HCT116 (cell line): ENCODE data around the gene MARS1. TPM values are rescaled to one million over a fixed set of nuclear protein-coding genes. Genes with fewer than 3 reads are reported as not detected.

Experiments used
- ATAC-seq: fragments of 200-7000 bp; cut with Tn5 transposase; 2 replicates; pipeline ENCODE4 v1.9.1; 2020; ENCODE audit warnings: mild to moderate bottlenecking, moderate library complexity
- BruUV-seq: library from RNA; stranded (reverse); fragments of 400-500 nt; replicated peaks from 2 replicates; lab custom pipeline; 2021; lab: Mats Ljungman, UMichigan
- CTCF ChIA-PET: fragments of 300-600 bp; sonication (Branson Sonifier 250); formaldehyde crosslinking; loops from one replicate; lab custom pipeline; 2021; ENCODE audit warnings: antibody characterized with exemption; lab: Charles Lee
- POLR2A ChIA-PET: fragments of 300-600, 350-600 bp; sonication (Branson Sonifier 250); formaldehyde crosslinking; loops from one replicate; lab custom pipeline; 2021; ENCODE audit warnings: antibody characterized with exemption; lab: Charles Lee
- RAD21 ChIA-PET, 2 experiments: fragments of 300-600 bp; sonication (Branson Sonifier 250); formaldehyde crosslinking; loops; one replicate each; lab custom pipeline; 2023; ENCODE audit warnings: low total read pairs in 2 of 2; ENCODE audit not compliant: uncharacterized antibody in 2 of 2, unreplicated experiment in 2 of 2, low non-redundant PET in 1 of 2; lab: Charles Lee
- DNase-seq: peaks from one replicate; pipeline ENCODE4 v3.0.0-alpha.2; 2010; ENCODE audit warnings: low read depth, low spot score
- H2AFZ ChIP-seq: fragments of 200-600 bp; shearing (Covaris generic), sonication (generic); 2 replicates; pipeline ENCODE4 v1.6.1; 2017; ENCODE audit warnings: low read depth, mixed run types, mixed read lengths, antibody characterized with exemption, low read length; ENCODE audit not compliant: poor library complexity, severe bottlenecking
- H3K27ac ChIP-seq: 2 replicates; pipeline ENCODE4 v1.5.1; 2012; ENCODE audit warnings: low read depth, low read length
- H3K27me3 ChIP-seq: fragments of 200-600 bp; sonication (generic); 2 replicates; pipeline ENCODE4 v1.6.1; 2016; ENCODE audit warnings: mixed run types, low read length, mixed read lengths; ENCODE audit not compliant: insufficient read depth
- H3K36me3 ChIP-seq, 2 experiments: fragments of 200-500 bp in 1 of 2; fragments of 200-600 bp in 1 of 2; sonication (Bioruptor generic) in 1 of 2; sonication (generic) in 1 of 2; 2 replicates each; pipeline versions ENCODE4 v1.5.1 to v1.6.1; 2014 to 2016; ENCODE audit warnings: low read length in 2 of 2, inconsistent platforms in 1 of 2, mixed read lengths in 1 of 2, mixed run types in 1 of 2; ENCODE audit not compliant: insufficient read depth in 2 of 2, control insufficient read depth in 1 of 2
- H3K4me1 ChIP-seq, 2 experiments: fragments of 200-600 bp in 1 of 2; sonication (generic) in 1 of 2; 2 replicates each; pipeline versions ENCODE4 v1.5.1 to v1.6.1; 2012 to 2017; ENCODE audit warnings: low read length in 2 of 2, inconsistent platforms in 1 of 2, mild to moderate bottlenecking in 1 of 2, mixed read lengths in 1 of 2, mixed run types in 1 of 2, moderate library complexity in 1 of 2; ENCODE audit not compliant: insufficient read depth in 2 of 2, control insufficient read depth in 1 of 2
- H3K4me2 ChIP-seq: fragments of 200-600 bp; sonication (generic); 2 replicates; pipeline ENCODE4 v1.6.1; 2017; ENCODE audit warnings: mixed run types, low read length, mixed read lengths
- H3K4me3 ChIP-seq, 2 experiments: fragments of 200-600 bp in 1 of 2; sonication (generic) in 1 of 2; replicated peaks in 1 of 2; 2 replicates each; pipeline ENCODE4 v1.5.1; 2011 to 2016; ENCODE audit warnings: low read length in 2 of 2, control low read depth in 1 of 2, low read depth in 1 of 2, mild to moderate bottlenecking in 1 of 2, mixed read lengths in 1 of 2, mixed run types in 1 of 2
- H3K79me2 ChIP-seq: fragments of 200-600 bp; sonication (generic); 2 replicates; pipeline ENCODE4 v1.6.1; 2017; ENCODE audit warnings: mild to moderate bottlenecking, mixed run types, low read length, moderate library complexity, mixed read lengths; ENCODE audit not compliant: insufficient read depth
- H3K9ac ChIP-seq: fragments of 200-600 bp; sonication (generic); 2 replicates; pipeline ENCODE4 v1.6.1; 2016; ENCODE audit warnings: low read length, mixed read lengths
- H3K9me2 ChIP-seq: fragments of 200-600 bp; sonication (generic), shearing (Covaris generic); 2 replicates; pipeline ENCODE4 v1.6.1; 2017; ENCODE audit warnings: mixed run types, mild to moderate bottlenecking, moderate library complexity; ENCODE audit not compliant: insufficient read depth
- H3K9me3 ChIP-seq, 2 experiments: fragments of 200-500 bp in 1 of 2; fragments of 200-600 bp in 1 of 2; sonication (Bioruptor generic) in 1 of 2; sonication (generic) in 1 of 2; 2 replicates each; pipeline ENCODE4 v1.6.1; 2014 to 2017; ENCODE audit warnings: low read length in 2 of 2, mixed read lengths in 2 of 2, inconsistent platforms in 1 of 2, low read depth in 1 of 2, mild to moderate bottlenecking in 1 of 2, mixed run types in 1 of 2, moderate library complexity in 1 of 2; ENCODE audit not compliant: control insufficient read depth in 1 of 2, insufficient read depth in 1 of 2
- H4K20me1 ChIP-seq: fragments of 200-600 bp; sonication (generic), shearing (Covaris generic); 2 replicates; pipeline ENCODE4 v1.6.1; 2017; ENCODE audit warnings: mixed run types, mild to moderate bottlenecking, moderate library complexity; ENCODE audit not compliant: insufficient read depth
- ATF3 ChIP-seq: IDR thresholded peaks from 2 replicates; pipeline ENCODE4 v1.6.1; 2012
- CBX3 ChIP-seq: IDR thresholded peaks from 2 replicates; pipeline ENCODE4 v1.6.1; 2012; ENCODE audit warnings: low read depth
- ELF1 ChIP-seq: IDR thresholded peaks from 2 replicates; pipeline ENCODE4 v1.6.1; 2012; ENCODE audit warnings: low read depth, borderline replicate concordance
- EZH2phosphoT487 ChIP-seq: fragments of 200-600 bp; IDR thresholded peaks from 2 replicates; pipeline ENCODE4 v1.6.1; 2018; ENCODE audit warnings: antibody characterized with exemption, borderline replicate concordance
- RAD21 ChIP-seq: IDR thresholded peaks from 2 replicates; pipeline ENCODE4 v1.6.1; 2012; ENCODE audit warnings: low read depth, mild to moderate bottlenecking
- SIN3A ChIP-seq: IDR thresholded peaks from 2 replicates; pipeline ENCODE4 v1.6.1; 2012; ENCODE audit warnings: low read depth
- SP1 ChIP-seq: IDR thresholded peaks from 2 replicates; pipeline ENCODE4 v1.6.1; 2012; ENCODE audit warnings: low read depth
- ZFX ChIP-seq: fragments of 450-650 bp; IDR thresholded peaks from 2 replicates; pipeline ENCODE4 v1.6.1; 2017
- ZNF274 ChIP-seq: fragments of 200-500 bp; sonication (Bioruptor generic); IDR thresholded peaks from 2 replicates; pipeline ENCODE4 v1.6.1; 2014; ENCODE audit warnings: mild to moderate bottlenecking, low read depth, low read length, inconsistent platforms
- intact Hi-C: fragments of 100-400 bp; cut with micrococcal nuclease; formaldehyde crosslinking; loops from 2 replicates; pipeline ENCODE4 v1.10.0; 2022
- total RNA-seq: library from RNA; stranded (reverse); gene quantifications from one replicate; pipeline ENCODE4 v1.2.1, GENCODE V29; 2021; ENCODE audit not compliant: unreplicated experiment
- TF ChIP-seq, protein P1 (sequence below): IDR thresholded peaks from 2 replicates; pipeline ENCODE4 v1.6.1; 2011; ENCODE audit warnings: mild to moderate bottlenecking, low read length, moderate library complexity; ENCODE audit not compliant: insufficient replicate concordance; ENCODE audit errors: extremely low read depth

Gene MARS1
- total RNA-seq, 1 experiment from 2014 or later, result 344 TPM

DNA sequence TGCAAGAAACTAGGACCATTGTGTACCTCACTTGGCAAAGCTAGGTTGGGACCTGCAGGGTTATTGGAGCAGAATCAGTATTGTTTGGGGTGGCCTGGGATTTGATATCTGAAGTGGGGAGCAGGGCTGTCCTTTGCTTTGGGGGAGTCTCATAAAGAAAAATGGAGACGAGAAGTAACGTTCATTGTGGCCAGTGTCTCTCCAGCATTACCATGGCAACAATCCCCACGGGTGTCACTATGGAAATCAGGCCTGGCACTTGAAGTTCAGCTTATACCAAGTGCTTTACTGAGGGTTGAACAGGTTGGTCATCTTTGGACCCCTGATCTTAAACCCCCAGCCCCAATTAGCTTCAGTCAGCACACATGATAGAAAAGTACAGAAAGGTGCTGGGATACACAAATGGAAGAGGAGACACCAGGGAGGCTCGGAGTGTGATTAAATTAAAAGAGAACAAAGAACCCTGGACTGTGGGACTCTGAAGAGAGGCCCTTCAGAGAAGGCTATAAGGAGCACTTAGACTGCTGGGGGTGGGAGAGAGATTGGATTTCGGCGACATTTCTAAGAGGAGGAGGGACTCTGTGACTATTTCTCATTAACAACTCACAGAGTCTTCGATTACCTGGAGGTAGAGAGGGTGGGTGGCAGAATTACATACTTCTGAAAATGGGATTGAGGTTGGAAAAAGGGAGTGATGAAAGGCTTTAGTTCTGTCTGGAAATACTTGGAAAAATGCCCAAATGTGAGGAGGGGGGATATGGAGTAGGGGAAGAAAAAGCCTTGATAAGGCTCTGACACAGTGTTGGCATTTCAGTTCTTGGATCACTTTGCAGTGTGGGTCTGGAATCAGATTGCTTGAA is 65.7 kb downstream of the MARS1 start:
- Histone ChIP-seq H3K36me3 (no peaks in the 10 kb centered on the region), H3K4me3 (no peak overlapping the region), H3K27me3 (no peaks in the 10 kb centered on the region), H4K20me1 (no peaks in the 10 kb centered on the region), H3K27ac (no peak overlapping the region), H3K4me2 (no peak overlapping the region), H3K9me3 (no peaks in the 10 kb centered on the region), H3K4me1 (peaks cover 3 to 30% of the 10 kb centered on the region in 2 experiments; a peak in 3 of 4 replicates), H3K9ac (no peak overlapping the region), H3K9me2 (no peaks in the 10 kb centered on the region), H3K79me2 (no peaks in the 10 kb centered on the region), H2AFZ (no peak overlapping the region)
- no TSS peak for BruUV-seq
- no peak for TF ChIP-seq EZH2phosphoT487
- no peak for TF ChIP-seq CBX3
- no peak for TF ChIP-seq ATF3
- TF ChIP-seq ZNF274, result no peak
- TF ChIP-seq, protein P1, sequence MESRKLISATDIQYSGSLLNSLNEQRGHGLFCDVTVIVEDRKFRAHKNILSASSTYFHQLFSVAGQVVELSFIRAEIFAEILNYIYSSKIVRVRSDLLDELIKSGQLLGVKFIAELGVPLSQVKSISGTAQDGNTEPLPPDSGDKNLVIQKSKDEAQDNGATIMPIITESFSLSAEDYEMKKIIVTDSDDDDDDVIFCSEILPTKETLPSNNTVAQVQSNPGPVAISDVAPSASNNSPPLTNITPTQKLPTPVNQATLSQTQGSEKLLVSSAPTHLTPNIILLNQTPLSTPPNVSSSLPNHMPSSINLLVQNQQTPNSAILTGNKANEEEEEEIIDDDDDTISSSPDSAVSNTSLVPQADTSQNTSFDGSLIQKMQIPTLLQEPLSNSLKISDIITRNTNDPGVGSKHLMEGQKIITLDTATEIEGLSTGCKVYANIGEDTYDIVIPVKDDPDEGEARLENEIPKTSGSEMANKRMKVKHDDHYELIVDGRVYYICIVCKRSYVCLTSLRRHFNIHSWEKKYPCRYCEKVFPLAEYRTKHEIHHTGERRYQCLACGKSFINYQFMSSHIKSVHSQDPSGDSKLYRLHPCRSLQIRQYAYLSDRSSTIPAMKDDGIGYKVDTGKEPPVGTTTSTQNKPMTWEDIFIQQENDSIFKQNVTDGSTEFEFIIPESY, result no peak
- TF ChIP-seq RAD21, result no peak
- no peak for TF ChIP-seq SP1
- TF ChIP-seq SIN3A, result no peak
- no peak for TF ChIP-seq ELF1
- no peak for TF ChIP-seq ZFX
- CTCF ChIA-PET, result no interaction called here
- intact Hi-C loops, result no loop called here
- POLR2A ChIA-PET, result no interaction called here
- RAD21 ChIA-PET, result no interaction called here
- ATAC-seq (no peak), DNase-seq (no peak)
